Fibroblast of pulmonary artery (primary cell): ENCODE measurements around the gene NBAS.

Source experiments
- DNase-seq: peaks from one replicate; pipeline ENCODE4 v3.0.0-alpha.2; 2010; ENCODE audit warnings: low read depth
- H3K4me3 ChIP-seq: replicated peaks from 2 replicates; pipeline ENCODE4 v1.5.1; 2011; ENCODE audit warnings: low read depth, mild to moderate bottlenecking, control low read depth, low read length, moderate library complexity
- CTCF ChIP-seq: IDR thresholded peaks from 2 replicates; pipeline ENCODE4 v1.5.1; 2011; ENCODE audit warnings: mild to moderate bottlenecking, control low read depth, low read length, inconsistent platforms; ENCODE audit errors: missing control alignments

NBAS gene

GRCh38 chr2:15385184-15385583 lies 175.9 kb downstream of the NBAS start:
- no peak overlapping the region for H3K4me3 ChIP-seq
- no peak for DNase-seq
- TF ChIP-seq CTCF = no peak

GRCh38 chr2:15383695-15384350 lies 177.3 kb downstream of the NBAS start:
- H3K4me3 ChIP-seq = no peak overlapping the region
- no peak for DNase-seq
- TF ChIP-seq CTCF = no peak

GRCh38 chr2:15378148-15378908 lies 182.8 kb downstream of the NBAS start:
- no peak overlapping the region for H3K4me3 ChIP-seq
- no peak for TF ChIP-seq CTCF
- no peak for DNase-seq

GRCh38 chr2:15377202-15377601 lies 183.9 kb downstream of the NBAS start:
- TF ChIP-seq CTCF = no peak
- DNase-seq = no peak
- H3K4me3 ChIP-seq = no peak overlapping the region

GRCh38 chr2:15372019-15372418 lies 189.1 kb downstream of the NBAS start:
- DNase-seq = no peak
- H3K4me3 ChIP-seq = no peak overlapping the region
- no peak for TF ChIP-seq CTCF

GRCh38 chr2:15369129-15369528 lies 192.0 kb downstream of the NBAS start:
- H3K4me3 ChIP-seq = no peak overlapping the region
- TF ChIP-seq CTCF = no peak
- DNase-seq = no peak
